GM13976 (cell line): ENCODE measurements around the gene ELL2.
"Not testable (repeated sequence)": the region's sequence is repeated elsewhere in the genome, so short reads cannot be mapped to it uniquely, and the experiment has no call there.

Experiments used
- DNase-seq: peaks from one replicate; pipeline ENCODE4 v3.0.0; 2012; ENCODE audit warnings: low spot score
- in situ Hi-C: fragments of 300-500 bp; cut with MboI; formaldehyde crosslinking; loops from one replicate; pipeline ENCODE4 v1.12.0; 2022; ENCODE audit warnings: low sequenced_read_pairs, mixed read lengths, inconsistent platforms; ENCODE audit not compliant: unreplicated experiment
- TF ChIP-seq, protein P1 (sequence below): IDR thresholded peaks from 2 replicates; pipeline ENCODE4 v1.5.1; 2012; ENCODE audit warnings: borderline replicate concordance, mild to moderate bottlenecking; ENCODE audit not compliant: insufficient read depth; ENCODE audit errors: extremely low read depth, missing control alignments, control extremely low read depth

Gene ELL2

DNA sequence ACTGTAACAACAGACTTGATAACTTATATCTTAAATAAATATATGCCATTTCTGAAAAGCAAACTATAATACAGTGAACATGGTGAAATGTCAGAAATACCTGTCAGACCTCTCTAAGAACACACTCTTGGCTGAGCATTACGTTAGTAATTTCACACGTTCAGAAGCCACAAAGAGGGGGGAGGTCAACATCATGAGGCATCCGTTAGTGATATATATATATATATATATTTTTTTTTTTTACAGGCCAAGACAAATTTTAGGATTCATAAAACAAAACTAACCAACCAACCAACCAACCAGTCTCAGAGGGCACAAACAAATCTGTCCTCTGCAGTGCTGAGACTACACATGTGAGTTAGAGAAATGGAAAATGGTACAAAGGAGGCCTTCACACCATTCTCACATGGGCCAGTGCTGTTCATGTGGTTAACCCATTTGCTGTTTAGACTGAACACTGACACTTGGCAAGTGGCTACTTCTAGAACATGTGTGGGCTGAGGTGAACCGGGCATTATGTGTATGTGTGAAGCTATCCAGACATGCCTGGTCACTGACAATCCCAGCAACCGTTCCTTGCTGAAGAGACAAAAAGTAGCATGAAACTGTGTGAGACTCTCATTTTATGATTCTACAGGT, 54.5 kb downstream of the ELL2 start:
- TF ChIP-seq, protein P1, sequence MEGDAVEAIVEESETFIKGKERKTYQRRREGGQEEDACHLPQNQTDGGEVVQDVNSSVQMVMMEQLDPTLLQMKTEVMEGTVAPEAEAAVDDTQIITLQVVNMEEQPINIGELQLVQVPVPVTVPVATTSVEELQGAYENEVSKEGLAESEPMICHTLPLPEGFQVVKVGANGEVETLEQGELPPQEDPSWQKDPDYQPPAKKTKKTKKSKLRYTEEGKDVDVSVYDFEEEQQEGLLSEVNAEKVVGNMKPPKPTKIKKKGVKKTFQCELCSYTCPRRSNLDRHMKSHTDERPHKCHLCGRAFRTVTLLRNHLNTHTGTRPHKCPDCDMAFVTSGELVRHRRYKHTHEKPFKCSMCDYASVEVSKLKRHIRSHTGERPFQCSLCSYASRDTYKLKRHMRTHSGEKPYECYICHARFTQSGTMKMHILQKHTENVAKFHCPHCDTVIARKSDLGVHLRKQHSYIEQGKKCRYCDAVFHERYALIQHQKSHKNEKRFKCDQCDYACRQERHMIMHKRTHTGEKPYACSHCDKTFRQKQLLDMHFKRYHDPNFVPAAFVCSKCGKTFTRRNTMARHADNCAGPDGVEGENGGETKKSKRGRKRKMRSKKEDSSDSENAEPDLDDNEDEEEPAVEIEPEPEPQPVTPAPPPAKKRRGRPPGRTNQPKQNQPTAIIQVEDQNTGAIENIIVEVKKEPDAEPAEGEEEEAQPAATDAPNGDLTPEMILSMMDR = no peak
- in situ Hi-C loops = no loop called here
- no peak for DNase-seq

GRCh38 chr5:95906398-95906797, 55.3 kb downstream of the ELL2 start:
- in situ Hi-C loops, DNase-seq: not testable (repeated sequence)

GRCh38 chr5:95904827-95905226, 56.8 kb downstream of the ELL2 start:
- DNase-seq = no peak
- TF ChIP-seq, protein P1 = no peak
- in situ Hi-C loops = no loop called here

DNA sequence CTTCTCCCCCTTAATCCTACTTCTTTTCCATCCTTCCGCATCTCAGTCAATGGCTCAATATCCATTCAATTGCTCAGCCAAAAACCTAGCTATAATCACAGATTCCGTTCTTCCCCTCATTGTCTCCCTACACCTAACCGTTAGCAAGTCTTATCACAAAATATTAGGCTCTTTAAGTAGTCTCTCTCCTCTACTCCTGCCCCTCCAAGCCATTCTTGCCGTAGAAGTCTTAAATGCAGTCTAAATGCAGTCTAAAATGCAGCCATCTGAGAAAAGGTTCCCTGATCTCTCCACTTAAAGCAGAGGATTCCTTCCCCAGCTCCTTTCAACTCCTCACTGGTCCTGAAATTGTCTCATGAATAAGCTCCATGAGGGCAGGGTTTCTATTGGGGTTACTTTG, 57.8 kb downstream of the ELL2 start:
- in situ Hi-C loops = no loop called here
- TF ChIP-seq, protein P1 = no peak
- no peak for DNase-seq

DNA sequence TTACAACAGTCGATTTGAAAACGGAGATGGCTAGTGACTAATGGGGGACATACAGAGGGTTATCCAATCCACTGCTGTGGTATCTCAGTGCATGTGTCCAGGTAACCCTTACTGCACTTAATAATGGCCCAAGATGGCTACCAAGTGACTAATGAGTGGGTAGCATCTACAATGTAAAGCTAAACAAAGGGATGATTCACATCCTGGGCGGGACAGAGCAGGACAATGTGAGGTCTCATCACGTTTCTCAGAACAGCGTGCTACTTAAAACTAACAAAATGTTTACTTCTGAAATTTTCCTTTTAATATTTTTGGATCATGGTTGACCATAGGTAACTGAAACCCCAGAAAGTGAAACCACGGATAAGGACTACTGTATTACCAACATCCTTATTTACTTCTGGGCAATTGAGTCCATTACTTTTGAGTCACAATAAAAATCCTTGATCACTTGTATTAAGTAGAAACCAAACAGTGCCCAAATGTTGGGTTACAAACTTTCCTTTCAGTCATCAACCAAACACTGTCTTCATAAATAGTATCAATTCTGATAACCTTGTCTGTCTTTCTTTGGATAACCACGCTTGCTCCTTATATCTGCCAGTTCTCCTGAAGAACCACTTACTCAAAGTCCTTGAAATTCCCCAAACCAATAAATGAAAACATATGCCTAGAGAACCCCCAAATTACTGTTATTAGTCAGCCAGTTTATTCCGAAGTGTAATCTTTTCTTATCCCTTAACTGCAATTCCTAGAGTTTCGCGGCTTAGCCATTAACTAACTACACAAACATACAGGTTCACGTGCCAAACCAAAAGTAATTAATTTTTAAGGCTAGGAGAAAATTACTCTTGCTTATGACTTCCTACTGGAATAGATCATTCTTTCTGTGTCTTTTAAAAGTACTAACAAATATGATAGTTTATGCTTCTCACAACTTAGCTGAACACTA, 59.7 kb downstream of the ELL2 start:
- DNase-seq = no peak
- in situ Hi-C loops = no loop called here
- TF ChIP-seq, protein P1 = no peak

DNA sequence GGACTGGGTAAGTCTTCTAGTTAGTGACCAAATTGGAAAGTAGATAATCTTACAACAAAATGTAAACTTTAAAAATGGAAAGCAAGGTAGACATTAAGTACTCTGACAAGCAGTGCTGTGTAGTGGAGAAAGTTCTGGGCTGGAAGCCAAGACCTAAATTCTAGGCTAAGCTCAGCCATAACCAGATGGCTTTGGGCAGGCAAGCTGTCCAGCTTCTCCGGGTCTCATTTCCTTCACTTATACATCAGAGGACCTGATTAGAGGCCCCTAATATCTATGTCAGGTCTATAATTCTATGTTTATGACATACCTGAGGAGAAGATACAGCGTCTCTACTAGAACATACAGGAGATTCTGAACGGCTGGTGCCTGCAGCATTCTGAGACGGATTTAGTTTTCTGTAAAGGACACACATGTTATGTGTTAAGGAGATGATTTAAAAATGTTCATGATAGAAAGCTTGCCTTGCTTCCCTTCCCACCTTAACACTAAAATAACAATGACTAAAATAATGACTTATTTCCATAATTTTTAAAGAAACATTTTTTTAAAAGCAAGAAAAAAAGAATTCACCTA, 61.2 kb downstream of the ELL2 start:
- DNase-seq = no peak
- TF ChIP-seq, protein P1 = no peak
- in situ Hi-C loops = no loop called here

DNA sequence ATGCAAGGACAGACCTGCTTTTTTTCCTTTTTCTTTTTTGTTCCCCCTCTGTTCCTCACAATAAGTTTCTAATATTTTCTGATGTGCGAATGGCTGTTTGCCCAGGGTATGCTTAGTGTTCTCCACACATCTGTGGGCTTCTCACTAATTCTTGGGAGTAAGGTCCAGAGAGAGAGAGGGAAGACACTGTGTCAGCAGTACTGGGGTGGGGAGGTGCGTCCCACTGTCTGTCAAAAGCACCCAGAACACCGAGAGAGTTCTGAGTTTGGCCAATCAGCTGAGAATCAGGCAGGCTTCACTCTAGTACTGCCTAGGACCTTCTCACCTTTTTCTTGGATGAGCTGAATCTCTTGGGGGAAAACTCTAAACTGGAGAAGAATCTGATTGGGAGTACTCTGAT, 61.8 kb downstream of the ELL2 start:
- DNase-seq = no peak
- in situ Hi-C loops = no loop called here
- TF ChIP-seq, protein P1 = no peak
